ENCODE data around the gene MT1G. TPM values are rescaled to one million over a fixed set of nuclear protein-coding genes. Genes with fewer than 3 reads are reported as not detected.

Gene MT1G
- total RNA-seq, 1 experiment from 2014 or later = not detected

DNA sequence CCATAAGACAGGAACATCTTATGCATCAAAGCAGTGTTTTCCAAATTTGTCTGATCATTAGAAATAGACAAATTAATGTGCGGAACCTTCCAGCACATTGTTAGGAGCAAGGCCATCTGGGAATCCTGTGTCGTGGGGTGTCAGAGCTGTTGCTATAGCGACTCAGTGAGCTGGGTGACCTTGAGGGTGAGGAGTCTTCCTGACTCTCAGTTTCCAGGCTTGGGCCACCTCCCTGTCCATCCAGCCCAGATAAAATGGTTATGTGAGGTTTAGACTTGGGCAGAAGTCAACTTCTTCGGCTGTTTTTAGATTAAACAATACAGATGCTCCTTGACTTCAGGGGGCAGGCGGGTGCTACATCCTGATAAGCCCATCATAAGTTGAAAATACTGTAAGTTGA is 35.0 kb upstream of the MT1G start:
- H3K4me3 ChIP-seq (ENCODE audit: low read depth, low read length) = no peak overlapping the region
- no TSS peak for BruUV-seq (replicated peaks)
- no peak for DNase-seq
- H3K9me3 Mint-ChIP-seq (ENCODE audit: unreplicated experiment) = peaks cover 2% of the 10 kb centered on the region
- intact Hi-C loops (cut with micrococcal nuclease; ENCODE audit: unreplicated experiment) = loop anchor here (1.0 to 5.0 kb wide), 6 partner anchors 29 to 370 kb away; partner anchors contain the start of gene MT1F
- TF ChIP-seq, protein P1, sequence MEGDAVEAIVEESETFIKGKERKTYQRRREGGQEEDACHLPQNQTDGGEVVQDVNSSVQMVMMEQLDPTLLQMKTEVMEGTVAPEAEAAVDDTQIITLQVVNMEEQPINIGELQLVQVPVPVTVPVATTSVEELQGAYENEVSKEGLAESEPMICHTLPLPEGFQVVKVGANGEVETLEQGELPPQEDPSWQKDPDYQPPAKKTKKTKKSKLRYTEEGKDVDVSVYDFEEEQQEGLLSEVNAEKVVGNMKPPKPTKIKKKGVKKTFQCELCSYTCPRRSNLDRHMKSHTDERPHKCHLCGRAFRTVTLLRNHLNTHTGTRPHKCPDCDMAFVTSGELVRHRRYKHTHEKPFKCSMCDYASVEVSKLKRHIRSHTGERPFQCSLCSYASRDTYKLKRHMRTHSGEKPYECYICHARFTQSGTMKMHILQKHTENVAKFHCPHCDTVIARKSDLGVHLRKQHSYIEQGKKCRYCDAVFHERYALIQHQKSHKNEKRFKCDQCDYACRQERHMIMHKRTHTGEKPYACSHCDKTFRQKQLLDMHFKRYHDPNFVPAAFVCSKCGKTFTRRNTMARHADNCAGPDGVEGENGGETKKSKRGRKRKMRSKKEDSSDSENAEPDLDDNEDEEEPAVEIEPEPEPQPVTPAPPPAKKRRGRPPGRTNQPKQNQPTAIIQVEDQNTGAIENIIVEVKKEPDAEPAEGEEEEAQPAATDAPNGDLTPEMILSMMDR (IDR thresholded peaks at IDR 0.05; ENCODE audit: insufficient read depth in 1 of 2, low read depth in 1 of 2, low read length in 1 of 2, severe bottlenecking in 1 of 2, unreplicated experiment in 1 of 2) = no peak
- peaks cover 2% of the 10 kb centered on the region; the same call in 1 of the 2 replicates for H3K9me3 ChIP-seq
- no peaks in the 10 kb centered on the region for H3K27me3 ChIP-seq (replicated peaks; ENCODE audit: control insufficient read depth, insufficient read depth, low read length)
- CTCF ChIA-PET = interaction anchor here (0.7 to 3.1 kb wide), 9 partner anchors 13 to 346 kb away, joined by 3 to 95 read pairs (median 10); partner anchors contain the start of gene MT1X
- H3K36me3 Mint-ChIP-seq (ENCODE audit: insufficient read depth, unreplicated experiment) = no peaks in the 10 kb centered on the region
- H3K4me3 Mint-ChIP-seq (ENCODE audit: unreplicated experiment) = no peak overlapping the region
- POLR2A ChIA-PET = no interaction called here
- H3K27me3 Mint-ChIP-seq (ENCODE audit: insufficient read depth, unreplicated experiment) = no peaks in the 10 kb centered on the region
- H3K27ac Mint-ChIP-seq (ENCODE audit: unreplicated experiment) = no peak overlapping the region
- no peaks in the 10 kb centered on the region for H3K36me3 ChIP-seq (ENCODE audit: control insufficient read depth, insufficient read depth, low read length)
- no peaks in the 10 kb centered on the region for H3K4me1 ChIP-seq
- H3K4me1 Mint-ChIP-seq (ENCODE audit: low read depth, unreplicated experiment) = peaks cover 4% of the 10 kb centered on the region

DNA sequence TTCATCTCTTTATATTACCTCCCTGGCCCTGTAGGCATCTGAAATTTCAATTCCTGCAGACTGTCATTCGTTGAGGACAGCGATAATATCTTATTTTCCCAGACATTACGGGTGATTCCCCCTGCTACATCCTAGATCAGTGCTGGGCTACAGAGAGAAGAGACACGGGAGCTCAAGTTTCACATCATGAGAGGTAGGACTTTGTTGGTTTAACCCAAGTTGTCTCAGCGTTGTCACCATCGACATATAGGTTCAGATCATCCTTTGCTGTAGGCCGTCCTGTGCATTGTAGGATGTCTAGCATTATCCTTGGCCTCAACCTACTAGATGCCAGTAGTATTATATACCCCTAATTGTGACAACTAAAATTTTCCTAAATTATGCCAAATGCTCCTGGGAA is 33.7 kb upstream of the MT1G start:
- Histone ChIP-seq H3K9me3 (peaks cover 9% of the 10 kb centered on the region), H3K36me3 (ENCODE audit: control insufficient read depth, insufficient read depth, low read length) (no peaks in the 10 kb centered on the region), H3K4me1 (no peaks in the 10 kb centered on the region), H3K4me3 (ENCODE audit: low read depth, low read length) (no peak overlapping the region), H3K27me3 (replicated peaks; ENCODE audit: control insufficient read depth, insufficient read depth, low read length) (no peaks in the 10 kb centered on the region)
- Mint-ChIP-seq H3K9me3 (ENCODE audit: unreplicated experiment) (peaks cover 15% of the 10 kb centered on the region), H3K27me3 (ENCODE audit: insufficient read depth, unreplicated experiment) (no peaks in the 10 kb centered on the region), H3K36me3 (ENCODE audit: insufficient read depth, unreplicated experiment) (no peaks in the 10 kb centered on the region), H3K4me3 (ENCODE audit: unreplicated experiment) (no peak overlapping the region), H3K4me1 (ENCODE audit: low read depth, unreplicated experiment) (peaks cover 4% of the 10 kb centered on the region), H3K27ac (ENCODE audit: unreplicated experiment) (no peak overlapping the region)
- BruUV-seq (replicated peaks) = no TSS peak
- intact Hi-C loops (cut with micrococcal nuclease; ENCODE audit: unreplicated experiment) = loop anchor here (5.0 kb wide), 1 partner anchor 44 kb away; the partner anchor contains the start of gene MT1F
- DNase-seq = no peak
- TF ChIP-seq, protein P1 (IDR thresholded peaks at IDR 0.05; ENCODE audit: insufficient read depth in 1 of 2, low read depth in 1 of 2, low read length in 1 of 2, severe bottlenecking in 1 of 2, unreplicated experiment in 1 of 2) = no peak
- CTCF ChIA-PET = interaction anchor here (0.6 to 3.1 kb wide), 31 partner anchors 16 to 393 kb away, joined by 3 to 95 read pairs (median 5); partner anchors contain the start of genes MT1A, MT1E, MT1F and MT1G
- POLR2A ChIA-PET = interaction anchor here (1.0 to 1.2 kb wide), 2 partner anchors 28 to 98 kb away, joined by 3 read pairs; no protein-coding TSS in a partner anchor

DNA sequence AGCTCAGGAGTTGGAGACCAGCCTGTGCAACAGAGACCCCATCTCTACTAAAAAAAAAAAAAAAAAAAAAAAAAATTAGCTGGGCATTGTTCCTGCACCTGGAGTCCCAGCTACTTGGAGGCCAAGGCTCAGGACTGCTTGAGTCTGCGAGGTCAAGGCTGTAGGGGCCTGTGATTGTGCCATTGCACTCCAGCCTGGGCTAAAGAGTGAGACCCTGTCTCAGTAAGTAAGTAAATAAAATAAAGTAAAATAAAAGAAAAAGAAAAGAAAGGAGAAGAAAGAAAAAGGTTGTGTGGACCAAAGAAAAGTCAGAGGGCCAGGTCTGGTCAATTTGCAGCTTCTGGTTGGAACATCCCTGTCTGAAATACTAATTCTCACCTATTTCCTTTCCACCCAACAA is 32.8 kb upstream of the MT1G start:
- no peak overlapping the region for H3K27ac Mint-ChIP-seq (ENCODE audit: unreplicated experiment)
- no peak for DNase-seq
- ChIA-PET POLR2A (interaction anchor here (0.5 to 0.7 kb wide), 2 partner anchors 15 to 43 kb away, joined by 3 to 5 read pairs; no protein-coding TSS in a partner anchor), CTCF (interaction anchor here (0.6 to 3.1 kb wide), 11 partner anchors 8 to 299 kb away, joined by 3 to 95 read pairs (median 4); partner anchors contain the start of genes MT1E, MT1F, NUDT21 and OGFOD1)
- no peaks in the 10 kb centered on the region for H3K27me3 Mint-ChIP-seq (ENCODE audit: insufficient read depth, unreplicated experiment)
- H3K36me3 Mint-ChIP-seq (ENCODE audit: insufficient read depth, unreplicated experiment) = no peaks in the 10 kb centered on the region
- intact Hi-C loops (cut with micrococcal nuclease; ENCODE audit: unreplicated experiment) = loop anchor here (5.0 kb wide), 1 partner anchor 43 kb away; the partner anchor contains the start of gene MT1F
- H3K27me3 ChIP-seq (replicated peaks; ENCODE audit: control insufficient read depth, insufficient read depth, low read length) = no peaks in the 10 kb centered on the region
- H3K9me3 ChIP-seq = peaks cover 9% of the 10 kb centered on the region
- no peaks in the 10 kb centered on the region for H3K36me3 ChIP-seq (ENCODE audit: control insufficient read depth, insufficient read depth, low read length)
- no peaks in the 10 kb centered on the region for H3K4me1 ChIP-seq
- TF ChIP-seq, protein P1 (IDR thresholded peaks at IDR 0.05; ENCODE audit: insufficient read depth in 1 of 2, low read depth in 1 of 2, low read length in 1 of 2, severe bottlenecking in 1 of 2, unreplicated experiment in 1 of 2) = no peak
- no peak overlapping the region for H3K4me3 Mint-ChIP-seq (ENCODE audit: unreplicated experiment)
- peaks cover 4% of the 10 kb centered on the region for H3K4me1 Mint-ChIP-seq (ENCODE audit: low read depth, unreplicated experiment)
- peaks cover 15% of the 10 kb centered on the region for H3K9me3 Mint-ChIP-seq (ENCODE audit: unreplicated experiment)
- BruUV-seq (replicated peaks) = no TSS peak
- H3K4me3 ChIP-seq (ENCODE audit: low read depth, low read length) = no peak overlapping the region

Data from Caco-2 (cell line).